ENCODE results near the gene ANTKMT. TPM values are rescaled to one million over a fixed set of nuclear protein-coding genes. Genes with fewer than 3 reads are reported as not detected.
A peak's percentile ranks its signal among the peaks of the same experiment; 100 is the strongest.

Gene ANTKMT
- total RNA-seq, 1 donor from 2014 or later, result 22.6 TPM

GRCh38 chr16:706189-707061 lies 14.5 kb upstream of the ANTKMT start:
- Histone ChIP-seq H2AFZ (ENCODE audit: low read depth, low read length) (no peak overlapping the region), H3K36me3 (ENCODE audit: insufficient read depth, low read length) (no peaks in the 10 kb centered on the region), H3K4me3 (ENCODE audit: insufficient read depth, low read depth, low read length) (no peak overlapping the region), H3K27me3 (ENCODE audit: insufficient read depth, low read length) (peaks cover 37% of the 10 kb centered on the region), H3K79me2 (ENCODE audit: insufficient read depth, low read length) (no peaks in the 10 kb centered on the region), H4K20me1 (ENCODE audit: insufficient read depth, low read length) (peaks cover 28% of the 10 kb centered on the region), H3K27ac (ENCODE audit: low read depth, low read length) (no peak overlapping the region), H3K9me3 (ENCODE audit: insufficient read depth, low read depth, low read length) (no peaks in the 10 kb centered on the region), H3K4me1 (ENCODE audit: insufficient read depth, low read length) (peaks cover 18% of the 10 kb centered on the region), H3K4me2 (ENCODE audit: low read length) (peak overlapping the region; percentile 67), H3K9ac (ENCODE audit: low read length) (no peak overlapping the region)
- no peak for FAIRE-seq
- DNase-seq (ENCODE audit: low read depth), result no peak
- Mint-ChIP-seq H3K9me3 (ENCODE audit: unreplicated experiment) (peaks cover 5% of the 10 kb centered on the region), H3K4me1 (ENCODE audit: low read depth, unreplicated experiment) (peaks cover 3% of the 10 kb centered on the region), H3K27ac (ENCODE audit: unreplicated experiment) (no peak overlapping the region), H3K4me3 (ENCODE audit: unreplicated experiment) (peak overlapping the region; percentile 45), H3K36me3 (ENCODE audit: low read depth, unreplicated experiment) (no peaks in the 10 kb centered on the region), H3K27me3 (ENCODE audit: low read depth, unreplicated experiment) (peaks cover 44% of the 10 kb centered on the region)
- TF ChIP-seq CTCF (IDR thresholded peaks at IDR 0.05; ENCODE audit: insufficient read depth, low read depth, low read length) (no peak), EZH2 (IDR thresholded peaks at IDR 0.05; ENCODE audit: insufficient read depth, low read length) (peak; percentile 85)

- Histone ChIP-seq H2AFZ (ENCODE audit: low read depth, low read length) (no peak overlapping the region), H3K79me2 (ENCODE audit: insufficient read depth, low read length) (no peaks in the 10 kb centered on the region), H4K20me1 (ENCODE audit: insufficient read depth, low read length) (peaks cover 26% of the 10 kb centered on the region), H3K4me2 (ENCODE audit: low read length) (no peak overlapping the region), H3K4me1 (ENCODE audit: insufficient read depth, low read length) (peaks cover 18% of the 10 kb centered on the region), H3K36me3 (ENCODE audit: insufficient read depth, low read length) (no peaks in the 10 kb centered on the region), H3K27me3 (ENCODE audit: insufficient read depth, low read length) (peaks cover 31% of the 10 kb centered on the region), H3K4me3 (ENCODE audit: insufficient read depth, low read depth, low read length) (no peak overlapping the region), H3K27ac (ENCODE audit: low read depth, low read length) (no peak overlapping the region), H3K9ac (ENCODE audit: low read length) (no peak overlapping the region), H3K9me3 (ENCODE audit: insufficient read depth, low read depth, low read length) (no peaks in the 10 kb centered on the region)
- FAIRE-seq (no peak), DNase-seq (ENCODE audit: low read depth) (no peak)
- H3K4me1 Mint-ChIP-seq (ENCODE audit: low read depth, unreplicated experiment), result peaks cover 3% of the 10 kb centered on the region
- peak overlapping the region; percentile 40 for H3K4me3 Mint-ChIP-seq (ENCODE audit: unreplicated experiment)
- H3K9me3 Mint-ChIP-seq (ENCODE audit: unreplicated experiment), result peaks cover 5% of the 10 kb centered on the region
- no peak overlapping the region for H3K27ac Mint-ChIP-seq (ENCODE audit: unreplicated experiment)
- TF ChIP-seq EZH2 (IDR thresholded peaks at IDR 0.05; ENCODE audit: insufficient read depth, low read length) (no peak), CTCF (IDR thresholded peaks at IDR 0.05; ENCODE audit: insufficient read depth, low read depth, low read length) (no peak)
- H3K27me3 Mint-ChIP-seq (ENCODE audit: low read depth, unreplicated experiment), result peaks cover 40% of the 10 kb centered on the region
- no peaks in the 10 kb centered on the region for H3K36me3 Mint-ChIP-seq (ENCODE audit: low read depth, unreplicated experiment)
These were observed 13.8 kb upstream of the ANTKMT start for GRCh38 chr16:707062-707538.

GRCh38 chr16:708019-708418 lies 12.9 kb upstream of the ANTKMT start:
- Mint-ChIP-seq H3K27ac (ENCODE audit: unreplicated experiment) (no peak overlapping the region), H3K4me1 (ENCODE audit: low read depth, unreplicated experiment) (peaks cover 8% of the 10 kb centered on the region), H3K36me3 (ENCODE audit: low read depth, unreplicated experiment) (no peaks in the 10 kb centered on the region), H3K27me3 (ENCODE audit: low read depth, unreplicated experiment) (peaks cover 31% of the 10 kb centered on the region), H3K9me3 (ENCODE audit: unreplicated experiment) (peaks cover 3% of the 10 kb centered on the region), H3K4me3 (ENCODE audit: unreplicated experiment) (no peak overlapping the region)
- Histone ChIP-seq H3K27ac (ENCODE audit: low read depth, low read length) (no peak overlapping the region), H3K9me3 (ENCODE audit: insufficient read depth, low read depth, low read length) (no peaks in the 10 kb centered on the region), H2AFZ (ENCODE audit: low read depth, low read length) (no peak overlapping the region), H4K20me1 (ENCODE audit: insufficient read depth, low read length) (peaks cover 18% of the 10 kb centered on the region), H3K4me2 (ENCODE audit: low read length) (no peak overlapping the region), H3K4me1 (ENCODE audit: insufficient read depth, low read length) (peaks cover 18% of the 10 kb centered on the region), H3K27me3 (ENCODE audit: insufficient read depth, low read length) (peaks cover 22% of the 10 kb centered on the region), H3K9ac (ENCODE audit: low read length) (no peak overlapping the region), H3K4me3 (ENCODE audit: insufficient read depth, low read depth, low read length) (no peak overlapping the region), H3K79me2 (ENCODE audit: insufficient read depth, low read length) (no peaks in the 10 kb centered on the region), H3K36me3 (ENCODE audit: insufficient read depth, low read length) (no peaks in the 10 kb centered on the region)
- DNase-seq (ENCODE audit: low read depth) (no peak), FAIRE-seq (no peak)
- TF ChIP-seq CTCF (IDR thresholded peaks at IDR 0.05; ENCODE audit: insufficient read depth, low read depth, low read length), result no peak
- no peak for TF ChIP-seq EZH2 (IDR thresholded peaks at IDR 0.05; ENCODE audit: insufficient read depth, low read length)

Data from astrocyte (in vitro differentiated cells and primary cell).